B cell (primary cell): ENCODE data around the gene PMIS2.

Experiments used
- CTCF ChIP-seq: fragments of 200-600 bp; IDR thresholded peaks from one replicate; pipeline ENCODE4 v1.8.0; 2022; ENCODE audit warnings: antibody characterized with exemption, mild to moderate bottlenecking
- EZH2 ChIP-seq: IDR thresholded peaks from 2 replicates; pipeline ENCODE4 v1.6.1; 2012; ENCODE audit warnings: borderline replicate concordance, low read depth, mild to moderate bottlenecking, moderate library complexity, low read length; ENCODE audit not compliant: insufficient read depth, poor library complexity, severe bottlenecking

- no peak for TF ChIP-seq CTCF
- TF ChIP-seq EZH2: no peak
These were observed 24.5 kb upstream of the PMIS2 start for GRCh38 chr19:35561436-35561835.
